ENCODE data around the gene CDKN2B.

The CDKN2B gene

DNA sequence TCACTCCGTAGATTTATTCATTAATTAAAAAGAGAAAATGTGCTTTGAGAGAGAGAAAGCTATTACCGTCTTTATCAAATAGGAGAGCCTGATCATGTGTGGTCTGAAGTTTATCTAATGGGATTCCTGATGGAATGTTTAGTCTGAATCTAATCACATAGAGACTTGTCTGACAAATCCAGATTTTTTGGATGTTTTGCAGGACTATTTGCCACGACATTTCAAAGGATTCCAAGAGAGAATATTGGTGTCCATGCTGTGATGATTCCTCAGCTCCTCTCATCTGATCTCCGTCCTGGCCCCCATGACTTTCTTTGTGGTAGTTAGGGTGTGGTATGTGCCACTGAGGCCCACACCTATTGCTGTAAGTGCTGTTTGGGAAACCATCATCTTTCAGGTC is 20.1 kb upstream of the CDKN2B start:
- DNase-seq (ENCODE audit: low read depth): no peak
- TF ChIP-seq, protein P1, sequence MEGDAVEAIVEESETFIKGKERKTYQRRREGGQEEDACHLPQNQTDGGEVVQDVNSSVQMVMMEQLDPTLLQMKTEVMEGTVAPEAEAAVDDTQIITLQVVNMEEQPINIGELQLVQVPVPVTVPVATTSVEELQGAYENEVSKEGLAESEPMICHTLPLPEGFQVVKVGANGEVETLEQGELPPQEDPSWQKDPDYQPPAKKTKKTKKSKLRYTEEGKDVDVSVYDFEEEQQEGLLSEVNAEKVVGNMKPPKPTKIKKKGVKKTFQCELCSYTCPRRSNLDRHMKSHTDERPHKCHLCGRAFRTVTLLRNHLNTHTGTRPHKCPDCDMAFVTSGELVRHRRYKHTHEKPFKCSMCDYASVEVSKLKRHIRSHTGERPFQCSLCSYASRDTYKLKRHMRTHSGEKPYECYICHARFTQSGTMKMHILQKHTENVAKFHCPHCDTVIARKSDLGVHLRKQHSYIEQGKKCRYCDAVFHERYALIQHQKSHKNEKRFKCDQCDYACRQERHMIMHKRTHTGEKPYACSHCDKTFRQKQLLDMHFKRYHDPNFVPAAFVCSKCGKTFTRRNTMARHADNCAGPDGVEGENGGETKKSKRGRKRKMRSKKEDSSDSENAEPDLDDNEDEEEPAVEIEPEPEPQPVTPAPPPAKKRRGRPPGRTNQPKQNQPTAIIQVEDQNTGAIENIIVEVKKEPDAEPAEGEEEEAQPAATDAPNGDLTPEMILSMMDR (conservative IDR thresholded peaks at IDR 0.05; ENCODE audit: control insufficient read depth, insufficient read depth, low read depth, low read length): no peak
- no peak overlapping the region for H3K4me3 ChIP-seq (ENCODE audit: control insufficient read depth, low read depth, low read length)

DNA sequence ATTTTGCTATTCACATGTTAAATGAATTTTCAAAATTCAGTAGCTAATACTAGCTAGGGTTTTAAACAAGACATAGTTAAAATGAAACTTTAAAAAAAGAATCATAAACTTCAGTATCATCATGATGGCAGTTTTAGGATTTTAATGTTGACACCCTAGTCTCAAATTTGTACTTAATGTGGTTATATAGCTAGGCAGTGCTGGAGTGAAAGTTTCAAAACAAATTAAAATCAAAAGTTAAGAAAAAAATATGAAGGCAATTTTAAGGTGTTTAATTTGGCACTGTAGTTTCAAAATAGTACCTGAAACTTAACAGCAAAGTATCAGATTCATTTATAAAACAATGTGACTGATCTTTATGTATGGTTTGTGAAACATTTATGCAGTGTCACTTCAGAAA is 19.3 kb upstream of the CDKN2B start:
- H3K4me3 ChIP-seq (ENCODE audit: control insufficient read depth, low read depth, low read length): no peak overlapping the region
- DNase-seq (ENCODE audit: low read depth): no peak
- TF ChIP-seq, protein P1 (conservative IDR thresholded peaks at IDR 0.05; ENCODE audit: control insufficient read depth, insufficient read depth, low read depth, low read length): no peak

DNA sequence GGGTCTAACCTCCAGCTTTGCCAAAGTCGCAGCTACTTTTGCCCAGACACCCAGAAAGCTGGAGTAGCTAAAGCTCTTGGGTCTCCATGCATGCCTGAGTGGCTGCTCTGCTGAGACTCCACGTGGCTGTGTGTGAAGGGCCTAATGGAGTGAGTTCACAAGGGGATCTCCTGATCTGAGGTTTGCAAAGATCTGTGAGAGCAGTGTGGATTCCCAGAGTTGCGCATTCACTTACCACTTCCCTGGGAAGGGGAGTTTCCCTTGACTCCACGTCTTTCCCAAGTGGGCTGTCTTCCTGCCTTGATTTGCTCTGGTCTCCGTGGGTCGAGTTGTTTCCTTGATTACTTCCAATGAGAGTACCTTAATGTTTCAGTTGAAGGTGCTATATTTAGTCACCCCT is 17.6 kb upstream of the CDKN2B start:
- H3K4me3 ChIP-seq (ENCODE audit: control insufficient read depth, low read depth, low read length): no peak overlapping the region
- DNase-seq (ENCODE audit: low read depth): no peak
- TF ChIP-seq, protein P1 (conservative IDR thresholded peaks at IDR 0.05; ENCODE audit: control insufficient read depth, insufficient read depth, low read depth, low read length): no peak

DNA sequence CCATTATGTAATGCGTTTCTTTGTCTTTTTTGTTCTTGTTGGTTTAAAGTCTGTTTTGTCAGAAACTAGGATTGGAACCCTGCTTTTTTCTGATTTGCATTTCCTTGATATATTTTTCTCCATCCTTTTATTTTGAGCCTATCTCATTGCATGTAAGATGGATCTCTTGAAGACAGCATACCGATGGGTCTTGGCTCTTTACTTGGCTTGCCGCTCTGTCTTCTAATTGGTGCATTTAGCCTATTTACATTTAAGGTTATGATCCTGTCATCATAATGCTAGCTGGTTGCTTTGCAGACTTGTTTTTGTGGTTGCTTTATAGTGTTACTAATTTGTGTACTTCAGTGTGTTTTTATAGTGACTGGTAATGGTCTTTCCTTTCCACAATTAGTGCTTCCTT is 13.3 kb upstream of the CDKN2B start:
- no peak overlapping the region for H3K4me3 ChIP-seq (ENCODE audit: control insufficient read depth, low read depth, low read length)
- DNase-seq (ENCODE audit: low read depth): no peak
- TF ChIP-seq, protein P1 (conservative IDR thresholded peaks at IDR 0.05; ENCODE audit: control insufficient read depth, insufficient read depth, low read depth, low read length): no peak

DNA sequence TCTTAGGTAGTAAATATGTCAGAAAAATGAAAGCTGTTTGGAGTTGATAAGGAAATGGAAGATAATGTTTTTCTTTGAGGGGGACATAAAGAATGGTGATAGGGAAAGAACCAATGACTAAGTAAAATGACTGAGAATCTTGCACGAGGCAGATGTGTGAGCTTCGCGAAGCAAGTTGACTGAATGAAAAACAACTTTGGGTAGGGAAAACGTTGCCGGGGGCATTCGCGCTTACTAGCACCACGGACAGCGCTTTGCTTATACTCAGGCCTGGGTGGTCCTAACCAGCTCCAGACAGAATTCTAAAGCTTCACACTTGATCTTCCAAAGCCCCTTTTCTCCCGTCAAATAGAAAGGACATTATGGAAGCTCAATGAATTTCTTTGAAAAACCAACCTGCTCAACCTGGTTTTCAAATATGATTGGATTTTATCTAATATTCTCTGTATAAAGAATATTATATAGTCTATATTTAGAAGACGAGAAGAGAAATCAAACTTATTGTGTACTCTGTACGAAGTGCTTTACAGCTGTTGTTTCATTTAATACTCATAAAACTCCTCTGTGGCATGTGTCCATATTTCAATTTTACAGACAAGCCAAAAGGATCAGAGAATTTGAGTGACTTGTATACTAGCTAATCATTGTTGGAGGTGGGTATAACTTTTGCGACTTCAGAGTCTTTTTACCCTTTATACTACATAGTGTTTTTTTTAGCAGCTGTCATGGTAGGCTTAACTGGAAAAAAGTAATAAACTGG is 1.9 kb upstream of the CDKN2B start:
- DNase-seq (ENCODE audit: low read depth): peak; percentile 48
- no peak overlapping the region for H3K4me3 ChIP-seq (ENCODE audit: control insufficient read depth, low read depth, low read length)
- TF ChIP-seq, protein P1 (conservative IDR thresholded peaks at IDR 0.05; ENCODE audit: control insufficient read depth, insufficient read depth, low read depth, low read length): no peak

DNA sequence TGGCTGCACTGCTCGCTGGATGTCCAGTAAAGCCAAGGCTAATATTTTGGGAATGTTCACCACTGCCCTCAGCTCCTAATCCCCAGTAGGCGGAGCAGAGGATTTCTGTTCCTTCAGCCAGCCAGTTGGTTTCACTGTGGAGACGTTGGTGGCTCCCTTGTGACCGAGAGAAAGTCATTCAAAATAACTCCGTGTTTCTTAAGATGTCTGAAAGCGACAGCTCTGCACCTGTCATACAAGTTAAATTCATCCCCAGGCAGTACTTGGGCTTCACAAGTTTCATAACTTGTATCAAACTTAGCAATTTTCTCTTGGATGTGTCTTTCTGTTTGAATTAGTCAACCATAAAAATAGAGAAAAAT is 382 bp upstream of the CDKN2B start:
- peak overlapping the region; percentile 39 for H3K4me3 ChIP-seq (ENCODE audit: control insufficient read depth, low read depth, low read length)
- TF ChIP-seq, protein P1 (conservative IDR thresholded peaks at IDR 0.05; ENCODE audit: control insufficient read depth, insufficient read depth, low read depth, low read length): peak; percentile 45
- DNase-seq (ENCODE audit: low read depth): no peak

DNA sequence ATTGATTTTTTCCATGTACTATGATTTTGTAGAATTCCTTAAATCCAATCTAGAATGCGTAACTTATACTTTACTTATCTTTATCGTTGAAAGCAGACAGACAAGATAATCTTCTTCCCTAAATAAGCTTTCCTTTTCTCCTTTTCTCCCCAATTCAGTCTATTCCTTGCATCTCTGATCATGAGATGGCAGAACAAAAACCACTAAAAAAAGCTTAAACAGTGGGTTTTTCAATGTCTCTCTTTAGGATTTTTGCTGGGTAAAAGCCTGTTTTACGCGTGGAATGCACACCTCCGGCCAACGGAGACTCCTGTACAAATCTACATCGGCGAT is 755 bp downstream of the CDKN2B start:
- H3K4me3 ChIP-seq (ENCODE audit: control insufficient read depth, low read depth, low read length): peak overlapping the region; percentile 77
- TF ChIP-seq, protein P1 (conservative IDR thresholded peaks at IDR 0.05; ENCODE audit: control insufficient read depth, insufficient read depth, low read depth, low read length): no peak
- no peak for DNase-seq (ENCODE audit: low read depth)
